ENCODE results near the gene PIGO. TPM values are rescaled to one million over a fixed set of nuclear protein-coding genes. Genes with fewer than 3 reads are reported as not detected.

Gene PIGO
- total and polyA plus RNA-seq, 9 of the 15 experiments (the other 6 are each of a cell fraction or from before 2014, with no cell fraction given): 5.4 to 13.7 (median 9.7) TPM

DNA sequence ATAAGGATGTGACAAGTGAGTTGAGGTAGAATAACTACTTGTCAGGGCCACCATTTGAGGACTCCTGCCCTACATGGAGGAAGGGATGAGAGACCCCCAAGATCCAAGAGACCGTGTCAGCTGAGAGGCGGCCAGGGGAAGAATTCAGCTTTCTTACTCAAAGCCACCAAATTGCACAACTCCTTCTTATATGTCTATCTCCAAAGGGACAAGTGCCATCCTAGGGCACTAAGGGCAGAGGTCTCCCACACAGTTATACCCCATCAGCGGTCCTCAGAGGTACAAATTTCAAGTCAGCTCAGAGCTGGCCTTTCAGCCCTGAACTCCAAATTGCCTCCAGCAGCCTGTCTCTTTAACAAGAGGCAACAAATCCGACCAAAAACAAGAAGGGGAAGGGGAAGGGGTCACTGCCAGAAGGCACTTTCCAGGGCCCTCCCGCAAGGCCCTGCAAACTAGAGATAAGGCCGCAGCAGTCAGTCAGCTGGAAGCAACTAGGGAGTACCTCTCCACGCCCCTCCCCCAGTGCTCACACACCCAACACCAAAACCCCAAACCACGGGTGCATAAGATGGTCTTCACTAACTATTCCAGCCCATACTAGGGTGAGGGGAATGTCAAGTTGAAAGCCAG, 12.7 kb upstream of the PIGO start (continued):
- TF ChIP-seq DEAF1 (CRISPR knock-in tag; IDR thresholded peaks at IDR 0.05): no peak
- no peak for TF ChIP-seq MCM5 (IDR thresholded peaks at IDR 0.05; ENCODE audit: low read depth)
- TF ChIP-seq ZNF24 (IDR thresholded peaks at IDR 0.05): peak; percentile 47; the same call in 1 of the 2 replicates
- TF ChIP-seq ILF3 (IDR thresholded peaks at IDR 0.05; ENCODE audit: borderline replicate concordance): no peak
- no peak for TF ChIP-seq AFF4 (CRISPR knock-in tag; IDR thresholded peaks at IDR 0.05)
- TF ChIP-seq TOE1 (IDR thresholded peaks at IDR 0.05; ENCODE audit: borderline replicate concordance): 0 out of 2 replicates have a peak, but pooled peaks have one; percentile 45
- TF ChIP-seq TOE1 (CRISPR knock-in tag; IDR thresholded peaks at IDR 0.05; ENCODE audit: borderline replicate concordance, low read depth): no peak
- peak; percentile 92 for TF ChIP-seq TEAD4 (IDR thresholded peaks at IDR 0.05; ENCODE audit: low read length)
- no peak for TF ChIP-seq TEAD4 (CRISPR knock-in tag; IDR thresholded peaks at IDR 0.05; ENCODE audit: borderline replicate concordance)
- TF ChIP-seq FOXA3 (CRISPR knock-in tag; conservative IDR thresholded peaks at IDR 0.05 in 1 of 2, IDR thresholded peaks at IDR 0.05 in 1 of 2): no peak
- no peak for TF ChIP-seq TCF7 (IDR thresholded peaks at IDR 0.05; ENCODE audit: borderline replicate concordance)
- TF ChIP-seq, protein P1, sequence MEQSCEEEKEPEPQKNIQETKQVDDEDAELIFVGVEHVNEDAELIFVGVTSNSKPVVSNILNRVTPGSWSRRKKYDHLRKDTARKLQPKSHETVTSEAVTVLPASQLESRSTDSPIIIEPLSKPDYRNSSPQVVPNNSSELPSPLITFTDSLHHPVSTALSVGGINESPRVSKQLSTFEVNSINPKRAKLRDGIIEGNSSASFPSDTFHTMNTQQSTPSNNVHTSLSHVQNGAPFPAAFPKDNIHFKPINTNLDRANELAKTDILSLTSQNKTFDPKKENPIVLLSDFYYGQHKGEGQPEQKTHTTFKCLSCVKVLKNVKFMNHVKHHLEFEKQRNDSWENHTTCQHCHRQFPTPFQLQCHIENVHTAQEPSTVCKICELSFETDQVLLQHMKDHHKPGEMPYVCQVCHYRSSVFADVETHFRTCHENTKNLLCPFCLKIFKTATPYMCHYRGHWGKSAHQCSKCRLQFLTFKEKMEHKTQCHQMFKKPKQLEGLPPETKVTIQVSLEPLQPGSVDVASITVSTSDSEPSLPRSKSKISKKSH (CRISPR knock-in tag; IDR thresholded peaks at IDR 0.05): no peak
- TF ChIP-seq KLF13 (tag; IDR thresholded peaks at IDR 0.05; ENCODE audit: borderline replicate concordance, low read depth): no peak
- no peak for TF ChIP-seq ZNF174 (CRISPR knock-in tag; IDR thresholded peaks at IDR 0.05)
- TF ChIP-seq CHD4 (IDR thresholded peaks at IDR 0.05; ENCODE audit: insufficient read depth, insufficient replicate concordance, low read depth, low read length, poor library complexity, severe bottlenecking): no peak
- TF ChIP-seq NCOA4 (IDR thresholded peaks at IDR 0.05; ENCODE audit: partially characterized antibody): no peak
- peak in 1 of 2 experiments; percentile 84; a peak in 2 of 4 replicates for TF ChIP-seq ZMIZ1 (IDR thresholded peaks at IDR 0.05; ENCODE audit: low read depth in 2 of 2, low read length in 2 of 2)

Measured in K562 (cell line).